ENCODE results near the gene KCNQ5.

Gene KCNQ5

GRCh38 chr6:72675396-72675795 lies 53.5 kb downstream of the KCNQ5 start:
- no peak for DNase-seq (ENCODE audit: low read depth)

- DNase-seq (ENCODE audit: low read depth): no peak
These were observed 55.1 kb downstream of the KCNQ5 start for GRCh38 chr6:72676995-72677394.

- DNase-seq (ENCODE audit: low read depth): no peak
These were observed 55.9 kb downstream of the KCNQ5 start for GRCh38 chr6:72677740-72678139.

GRCh38 chr6:72683797-72684196 lies 61.9 kb downstream of the KCNQ5 start:
- DNase-seq (ENCODE audit: low read depth): no peak

- no peak for DNase-seq (ENCODE audit: low read depth)
These were observed 67.5 kb downstream of the KCNQ5 start for GRCh38 chr6:72689107-72689954.

GRCh38 chr6:72691249-72691648 lies 69.4 kb downstream of the KCNQ5 start:
- no peak for DNase-seq (ENCODE audit: low read depth)

- DNase-seq (ENCODE audit: low read depth): no peak
These were observed 74.2 kb downstream of the KCNQ5 start for GRCh38 chr6:72696055-72696454.

- no peak for DNase-seq (ENCODE audit: low read depth)
These were observed 77.3 kb downstream of the KCNQ5 start for GRCh38 chr6:72699159-72699558.

- DNase-seq (ENCODE audit: low read depth): no peak
These were observed 80.6 kb downstream of the KCNQ5 start for GRCh38 chr6:72702421-72702820.

GRCh38 chr6:72703093-72703492 lies 81.2 kb downstream of the KCNQ5 start:
- DNase-seq (ENCODE audit: low read depth): no peak

- no peak for DNase-seq (ENCODE audit: low read depth)
These were observed 83.1 kb downstream of the KCNQ5 start for GRCh38 chr6:72704979-72705378.

GRCh38 chr6:72709431-72709830 lies 87.6 kb downstream of the KCNQ5 start:
- no peak for DNase-seq (ENCODE audit: low read depth)

GRCh38 chr6:72711731-72712130 lies 89.9 kb downstream of the KCNQ5 start:
- DNase-seq (ENCODE audit: low read depth): no peak

GRCh38 chr6:72712910-72713309 lies 91.0 kb downstream of the KCNQ5 start:
- no peak for DNase-seq (ENCODE audit: low read depth)

GRCh38 chr6:72715119-72715518 lies 93.3 kb downstream of the KCNQ5 start:
- no peak for DNase-seq (ENCODE audit: low read depth)

GRCh38 chr6:72716916-72717315 lies 95.1 kb downstream of the KCNQ5 start:
- DNase-seq (ENCODE audit: low read depth): no peak

- peak; percentile 35 for DNase-seq (ENCODE audit: low read depth)
These were observed 98.6 kb downstream of the KCNQ5 start for GRCh38 chr6:72720464-72720863.

- no peak for DNase-seq (ENCODE audit: low read depth)
These were observed 99.5 kb downstream of the KCNQ5 start for GRCh38 chr6:72721346-72721745.

GRCh38 chr6:72724545-72724944 lies 102.7 kb downstream of the KCNQ5 start:
- no peak for DNase-seq (ENCODE audit: low read depth)

GRCh38 chr6:72728706-72729343 lies 107.0 kb downstream of the KCNQ5 start:
- DNase-seq (ENCODE audit: low read depth): no peak

- DNase-seq (ENCODE audit: low read depth): no peak
These were observed 111.2 kb downstream of the KCNQ5 start for GRCh38 chr6:72733045-72733444.

- no peak for DNase-seq (ENCODE audit: low read depth)
These were observed 116.2 kb downstream of the KCNQ5 start for GRCh38 chr6:72738091-72738490.

GRCh38 chr6:72739368-72739779 lies 117.5 kb downstream of the KCNQ5 start:
- DNase-seq (ENCODE audit: low read depth): no peak

GRCh38 chr6:72740135-72740534 lies 118.3 kb downstream of the KCNQ5 start:
- DNase-seq (ENCODE audit: low read depth): no peak

All from HS-27A (cell line).